GM19099 (cell line): ENCODE measurements around the gene HMCN1.

Experiments
- POLR2A ChIP-seq: IDR thresholded peaks from 3 replicates; pipeline ENCODE4 v1.6.1; 2011; ENCODE audit warnings: low read depth; ENCODE audit not compliant: insufficient read length; ENCODE audit errors: extremely low read depth

Gene HMCN1

GRCh38 chr1:185972096-185972850, 238.1 kb downstream of the HMCN1 start:
- TF ChIP-seq POLR2A = no peak

- TF ChIP-seq POLR2A = no peak
Measured at GRCh38 chr1:185973645-185974044, 239.5 kb downstream of the HMCN1 start.

GRCh38 chr1:185974367-185975170, 240.4 kb downstream of the HMCN1 start:
- no peak for TF ChIP-seq POLR2A

- no peak for TF ChIP-seq POLR2A
Measured at GRCh38 chr1:185980891-185981290, 246.7 kb downstream of the HMCN1 start.

- no peak for TF ChIP-seq POLR2A
Measured at GRCh38 chr1:185984113-185984836, 250.1 kb downstream of the HMCN1 start.

- TF ChIP-seq POLR2A = no peak
Measured at GRCh38 chr1:185987611-185988321, 253.6 kb downstream of the HMCN1 start.

GRCh38 chr1:185990565-185990964, 256.4 kb downstream of the HMCN1 start:
- no peak for TF ChIP-seq POLR2A

- no peak for TF ChIP-seq POLR2A
Measured at GRCh38 chr1:185991266-185991665, 257.1 kb downstream of the HMCN1 start.

GRCh38 chr1:185996211-185996610, 262.0 kb downstream of the HMCN1 start:
- TF ChIP-seq POLR2A = no peak

GRCh38 chr1:185998391-185998790, 264.2 kb downstream of the HMCN1 start:
- no peak for TF ChIP-seq POLR2A

- TF ChIP-seq POLR2A = no peak
Measured at GRCh38 chr1:186002406-186002805, 268.2 kb downstream of the HMCN1 start.

- no peak for TF ChIP-seq POLR2A
Measured at GRCh38 chr1:186009039-186009737, 275.0 kb downstream of the HMCN1 start.

- TF ChIP-seq POLR2A = no peak
Measured at GRCh38 chr1:186014370-186015037, 280.3 kb downstream of the HMCN1 start.

- TF ChIP-seq POLR2A = no peak
Measured at GRCh38 chr1:186016856-186017255, 282.7 kb downstream of the HMCN1 start.

- no peak for TF ChIP-seq POLR2A
Measured at GRCh38 chr1:186022184-186022583, 288.0 kb downstream of the HMCN1 start.
